Activated T-cell treated with anti-CD3 and anti-CD28 coated beads, Interleukin-2, amount 50 U/mL, for 1 hour (primary cell): ENCODE measurements around the gene ERC1.
"Not testable (repeated sequence)": the region's sequence is repeated elsewhere in the genome, so short reads cannot be mapped to it uniquely, and the experiment has no call there.

ENCODE experiments used
- DNase-seq: peaks from one replicate; pipeline ENCODE4 v3.0.0-alpha.2; 2020

Gene ERC1

GRCh38 chr12:1297639-1298175, 306.7 kb downstream of the ERC1 start:
- DNase-seq, result no peak

GRCh38 chr12:1300460-1300859, 309.4 kb downstream of the ERC1 start:
- DNase-seq, result no peak

- DNase-seq, result no peak
These were observed 311.3 kb downstream of the ERC1 start for GRCh38 chr12:1302201-1302870.

GRCh38 chr12:1305063-1305434, 314.0 kb downstream of the ERC1 start:
- no peak for DNase-seq

GRCh38 chr12:1305791-1306500, 314.9 kb downstream of the ERC1 start:
- DNase-seq, result no peak

- DNase-seq, result no peak
These were observed 315.8 kb downstream of the ERC1 start for GRCh38 chr12:1306817-1307216.

- DNase-seq, result no peak
These were observed 316.8 kb downstream of the ERC1 start for GRCh38 chr12:1307796-1308195.

GRCh38 chr12:1309613-1310012, 318.6 kb downstream of the ERC1 start:
- DNase-seq, result no peak

GRCh38 chr12:1310653-1311052, 319.6 kb downstream of the ERC1 start:
- DNase-seq, result no peak

GRCh38 chr12:1311145-1311544, 320.1 kb downstream of the ERC1 start:
- DNase-seq, result no peak

- DNase-seq, result no peak
These were observed 322.9 kb downstream of the ERC1 start for GRCh38 chr12:1313906-1314305.

- DNase-seq, result no peak
These were observed 323.5 kb downstream of the ERC1 start for GRCh38 chr12:1314523-1314922.

- DNase-seq, result not testable (repeated sequence)
These were observed 326.0 kb downstream of the ERC1 start for GRCh38 chr12:1316991-1317390.

GRCh38 chr12:1318327-1319031, 327.5 kb downstream of the ERC1 start:
- no peak for DNase-seq

- DNase-seq, result no peak
These were observed 328.2 kb downstream of the ERC1 start for GRCh38 chr12:1319212-1319611.

- no peak for DNase-seq
These were observed 329.0 kb downstream of the ERC1 start for GRCh38 chr12:1320021-1320420.

GRCh38 chr12:1322821-1323220, 331.8 kb downstream of the ERC1 start:
- no peak for DNase-seq

- DNase-seq, result no peak
These were observed 333.1 kb downstream of the ERC1 start for GRCh38 chr12:1324099-1324498.

- no peak for DNase-seq
These were observed 333.9 kb downstream of the ERC1 start for GRCh38 chr12:1324910-1325309.

- no peak for DNase-seq
These were observed 334.6 kb downstream of the ERC1 start for GRCh38 chr12:1325666-1326065.

GRCh38 chr12:1326258-1326657, 335.2 kb downstream of the ERC1 start:
- no peak for DNase-seq

GRCh38 chr12:1328391-1328790, 337.4 kb downstream of the ERC1 start:
- DNase-seq, result no peak

- DNase-seq, result no peak
These were observed 338.9 kb downstream of the ERC1 start for GRCh38 chr12:1329784-1330476.
